ENCODE data around the gene NR6A1.

DNA sequence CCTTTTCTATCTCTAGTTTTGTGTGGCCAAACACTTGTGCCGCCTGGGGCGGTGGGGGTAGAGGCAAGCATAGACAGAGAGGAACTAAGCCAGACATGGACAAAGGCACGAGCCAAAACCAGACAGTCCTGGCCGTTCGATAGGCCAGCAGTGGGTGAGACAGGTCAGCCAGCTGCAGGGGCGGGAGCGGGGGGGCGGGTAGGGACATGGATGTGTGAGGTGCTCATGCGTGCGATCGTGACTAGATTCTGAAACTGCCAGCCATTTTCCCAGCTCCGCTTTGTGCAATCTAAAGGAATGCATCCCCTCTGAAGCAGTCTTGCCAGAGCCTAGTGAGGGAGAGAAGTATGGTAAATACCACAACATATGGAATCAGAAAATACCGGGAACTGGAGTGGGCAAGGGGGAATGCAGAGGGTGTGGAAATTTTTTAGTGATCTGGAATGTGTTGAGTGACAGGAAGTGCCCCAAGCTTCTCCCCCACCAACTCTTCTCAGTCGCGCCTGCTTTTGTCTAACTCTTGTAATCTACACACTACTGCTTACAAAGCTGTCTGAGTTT is 111.9 kb downstream of the NR6A1 start:
- TF ChIP-seq POLR2A (IDR thresholded peaks at IDR 0.05; ENCODE audit: low read length), result peak; percentile 58
- no peak for TF ChIP-seq GATA1 (IDR thresholded peaks at IDR 0.05; ENCODE audit: low read depth, low read length)
